HG03039 (cell line): ENCODE measurements around the gene GTF2A1L.

ENCODE experiments used
- ATAC-seq: cut with Tn5 transposase; IDR thresholded peaks from one replicate; pipeline ENCODE4 v1.9.1; 2021; ENCODE audit warnings: mild to moderate bottlenecking, moderate library complexity; ENCODE audit not compliant: unreplicated experiment

Gene GTF2A1L

DNA sequence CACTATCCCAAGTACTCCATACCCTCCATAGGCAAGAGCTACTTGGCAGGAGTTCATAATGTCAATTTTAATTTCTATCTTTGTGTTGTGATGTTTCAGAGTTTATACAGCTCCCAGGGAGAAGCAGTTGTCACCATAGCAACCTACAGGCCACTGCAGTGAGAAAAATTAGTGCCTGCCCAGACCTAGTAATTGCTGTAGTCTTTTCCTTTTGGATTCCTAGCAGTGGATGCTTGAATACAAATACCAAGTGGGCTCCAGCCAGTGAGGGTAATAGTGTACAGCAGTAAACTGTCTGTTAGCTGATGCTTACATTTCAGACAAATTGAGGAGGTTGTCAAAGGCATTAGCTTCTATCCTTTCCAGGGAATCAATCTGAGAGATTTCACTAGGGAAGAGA is 111.2 kb downstream of the GTF2A1L start:
- no peak for ATAC-seq
